ENCODE data around the gene B4GALT6.

DNA sequence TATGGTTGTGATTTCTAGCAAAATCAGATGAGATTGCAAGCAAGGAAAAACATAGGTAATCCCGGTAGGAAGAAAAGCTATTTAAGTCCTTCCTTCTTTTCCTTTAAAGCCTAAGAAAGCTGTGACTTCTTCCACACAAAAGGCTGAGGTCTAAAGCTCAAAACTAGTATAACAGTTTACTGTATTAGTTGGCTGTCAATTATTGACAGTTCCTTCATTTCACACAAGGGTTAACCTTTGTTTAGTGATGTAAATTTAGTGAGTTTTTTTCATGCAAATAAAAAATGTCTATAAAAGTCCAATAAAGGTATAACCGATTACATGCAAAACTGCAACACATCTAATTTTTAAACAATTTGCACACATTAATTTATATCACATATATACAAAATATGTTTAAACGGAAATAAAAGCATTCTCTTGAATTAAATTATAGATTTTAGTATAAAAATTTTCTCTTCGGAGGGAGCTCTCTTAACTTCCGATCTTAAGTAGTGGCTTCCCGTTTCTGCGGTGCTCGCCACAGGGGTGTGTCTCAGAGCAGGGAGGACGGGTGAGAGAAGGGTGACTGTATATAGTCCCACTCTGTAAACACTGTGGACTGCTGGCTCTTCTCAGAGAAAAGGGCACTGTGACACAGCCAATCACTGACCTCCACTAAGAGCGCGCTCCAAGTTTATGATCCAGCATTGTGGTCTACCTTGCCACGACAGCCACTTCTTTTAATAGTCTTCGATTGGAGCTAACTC lies 59.3 kb downstream of the B4GALT6 start:
- TF ChIP-seq, protein P1, sequence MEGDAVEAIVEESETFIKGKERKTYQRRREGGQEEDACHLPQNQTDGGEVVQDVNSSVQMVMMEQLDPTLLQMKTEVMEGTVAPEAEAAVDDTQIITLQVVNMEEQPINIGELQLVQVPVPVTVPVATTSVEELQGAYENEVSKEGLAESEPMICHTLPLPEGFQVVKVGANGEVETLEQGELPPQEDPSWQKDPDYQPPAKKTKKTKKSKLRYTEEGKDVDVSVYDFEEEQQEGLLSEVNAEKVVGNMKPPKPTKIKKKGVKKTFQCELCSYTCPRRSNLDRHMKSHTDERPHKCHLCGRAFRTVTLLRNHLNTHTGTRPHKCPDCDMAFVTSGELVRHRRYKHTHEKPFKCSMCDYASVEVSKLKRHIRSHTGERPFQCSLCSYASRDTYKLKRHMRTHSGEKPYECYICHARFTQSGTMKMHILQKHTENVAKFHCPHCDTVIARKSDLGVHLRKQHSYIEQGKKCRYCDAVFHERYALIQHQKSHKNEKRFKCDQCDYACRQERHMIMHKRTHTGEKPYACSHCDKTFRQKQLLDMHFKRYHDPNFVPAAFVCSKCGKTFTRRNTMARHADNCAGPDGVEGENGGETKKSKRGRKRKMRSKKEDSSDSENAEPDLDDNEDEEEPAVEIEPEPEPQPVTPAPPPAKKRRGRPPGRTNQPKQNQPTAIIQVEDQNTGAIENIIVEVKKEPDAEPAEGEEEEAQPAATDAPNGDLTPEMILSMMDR (IDR thresholded peaks at IDR 0.05; ENCODE audit: insufficient read depth, low read depth, low read length): no peak
- no peak for TF ChIP-seq EZH2 (IDR thresholded peaks at IDR 0.05; ENCODE audit: insufficient read depth, low read length)
